GM21528 (cell line): ENCODE data around the gene RTN4RL2.

Source experiments
- ATAC-seq: cut with Tn5 transposase; IDR thresholded peaks from one replicate; pipeline ENCODE4 v1.9.1; 2021; ENCODE audit warnings: mild to moderate bottlenecking, moderate library complexity; ENCODE audit not compliant: unreplicated experiment, low FRiP score

Gene RTN4RL2

GRCh38 chr11:57461841-57462489 is 1.6 kb downstream of the RTN4RL2 start:
- ATAC-seq, result no peak

GRCh38 chr11:57462597-57462996 is 2.3 kb downstream of the RTN4RL2 start:
- no peak for ATAC-seq

DNA sequence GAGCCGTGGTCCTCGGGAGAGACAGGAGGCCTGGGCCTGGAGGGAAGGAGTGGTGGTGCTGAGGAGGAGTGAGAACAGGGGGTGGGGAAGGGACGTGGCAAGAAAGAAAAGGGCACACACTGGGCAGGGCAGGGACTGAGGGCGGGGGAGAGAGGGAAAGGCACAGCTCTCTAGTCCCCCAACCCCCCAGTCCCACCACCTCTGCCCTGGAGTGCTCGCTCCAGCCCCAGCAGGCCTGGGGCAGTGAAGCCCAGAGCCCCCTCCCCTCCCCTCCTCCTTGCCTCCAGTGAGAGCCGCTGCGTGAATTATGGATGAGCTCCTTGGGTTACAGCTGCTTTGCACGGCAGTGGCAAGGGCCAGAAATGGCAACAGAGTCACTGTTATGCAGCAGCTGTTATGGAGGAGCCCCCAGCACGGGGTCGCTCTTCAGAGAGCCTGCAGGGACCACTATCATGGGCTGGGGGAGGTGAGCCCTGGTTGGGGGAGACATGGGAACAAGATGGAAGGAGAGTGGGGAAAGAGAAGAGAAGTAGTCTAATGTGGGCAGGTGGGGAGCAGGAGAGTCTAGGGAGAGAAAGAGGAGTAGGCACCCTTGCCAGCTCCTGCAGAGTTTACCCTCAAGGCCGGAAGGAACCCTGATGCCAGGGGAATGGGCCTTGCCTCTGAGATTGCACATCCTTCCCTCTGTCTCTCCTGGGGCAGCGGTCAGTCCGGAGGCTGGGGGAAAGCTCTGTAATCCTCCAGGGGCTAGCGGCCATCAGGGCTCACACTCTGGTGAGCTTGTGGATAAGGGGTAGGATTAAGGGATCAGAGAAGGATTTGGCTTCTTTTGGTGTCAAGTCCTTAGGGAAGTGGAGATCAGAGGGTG is 3.6 kb downstream of the RTN4RL2 start:
- no peak for ATAC-seq

DNA sequence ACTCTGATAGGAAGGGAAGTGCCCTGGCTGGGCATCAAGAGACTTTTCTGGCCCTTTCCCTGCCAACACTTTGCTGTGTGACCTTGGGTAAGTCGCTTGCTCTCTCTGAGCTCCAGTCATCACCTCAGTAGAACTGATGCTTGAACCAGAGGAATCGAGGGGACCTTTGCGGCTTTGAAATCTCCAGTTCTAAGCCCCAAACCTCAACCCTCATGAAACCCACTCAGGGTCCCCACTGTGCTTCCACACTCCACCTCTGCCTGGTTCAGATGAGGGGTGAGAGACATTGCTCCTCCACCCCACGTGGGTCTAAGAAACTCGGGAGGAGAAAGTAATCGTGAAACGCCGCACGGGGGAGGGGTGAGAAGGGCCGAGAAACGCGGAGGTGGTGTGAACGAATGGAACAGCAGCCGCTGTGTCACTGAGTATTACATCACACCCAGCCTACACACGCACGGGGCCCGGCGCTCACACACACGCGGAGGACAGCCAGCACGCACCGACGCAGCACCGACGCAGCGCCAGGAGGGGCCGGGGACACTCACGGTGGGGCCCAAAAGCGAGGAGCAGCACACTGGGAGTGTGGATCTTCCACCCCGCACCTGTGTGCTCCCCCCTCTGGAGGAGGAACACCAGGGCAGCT is 4.3 kb downstream of the RTN4RL2 start:
- ATAC-seq, result no peak

DNA sequence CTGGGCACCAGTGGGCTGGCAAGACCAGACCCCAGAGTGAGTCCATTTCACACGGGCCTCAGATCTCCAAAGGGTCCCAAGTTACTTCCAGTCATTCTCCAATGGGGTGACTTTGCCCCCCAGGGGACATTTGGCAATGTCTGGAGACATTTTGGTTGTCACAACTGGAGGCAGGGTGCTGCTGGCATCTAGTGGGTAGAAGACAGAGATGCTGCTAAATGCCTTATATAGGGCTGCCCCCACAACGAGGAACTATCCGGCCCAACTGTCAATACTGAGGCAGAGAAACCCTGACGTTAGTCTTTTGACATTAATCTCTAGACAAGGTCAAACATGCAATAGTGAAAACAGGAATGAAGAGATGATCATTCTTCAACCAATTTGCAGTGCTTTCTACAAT is 6.4 kb downstream of the RTN4RL2 start:
- no peak for ATAC-seq

DNA sequence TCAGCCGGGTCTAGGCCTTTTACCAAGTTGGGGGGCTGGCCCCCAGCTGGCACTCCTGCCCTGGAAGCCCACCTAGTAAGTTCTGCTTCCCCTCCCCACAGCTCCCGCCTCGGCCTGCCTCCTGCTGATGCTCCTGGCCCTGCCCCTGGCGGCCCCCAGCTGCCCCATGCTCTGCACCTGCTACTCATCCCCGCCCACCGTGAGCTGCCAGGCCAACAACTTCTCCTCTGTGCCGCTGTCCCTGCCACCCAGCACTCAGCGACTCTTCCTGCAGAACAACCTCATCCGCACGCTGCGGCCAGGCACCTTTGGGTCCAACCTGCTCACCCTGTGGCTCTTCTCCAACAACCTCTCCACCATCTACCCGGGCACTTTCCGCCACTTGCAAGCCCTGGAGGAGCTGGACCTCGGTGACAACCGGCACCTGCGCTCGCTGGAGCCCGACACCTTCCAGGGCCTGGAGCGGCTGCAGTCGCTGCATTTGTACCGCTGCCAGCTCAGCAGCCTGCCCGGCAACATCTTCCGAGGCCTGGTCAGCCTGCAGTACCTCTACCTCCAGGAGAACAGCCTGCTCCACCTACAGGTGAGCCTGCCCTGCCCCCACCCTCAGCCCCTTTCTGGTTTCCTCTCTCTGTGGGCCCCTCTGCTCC is 7.3 kb downstream of the RTN4RL2 start:
- no peak for ATAC-seq

DNA sequence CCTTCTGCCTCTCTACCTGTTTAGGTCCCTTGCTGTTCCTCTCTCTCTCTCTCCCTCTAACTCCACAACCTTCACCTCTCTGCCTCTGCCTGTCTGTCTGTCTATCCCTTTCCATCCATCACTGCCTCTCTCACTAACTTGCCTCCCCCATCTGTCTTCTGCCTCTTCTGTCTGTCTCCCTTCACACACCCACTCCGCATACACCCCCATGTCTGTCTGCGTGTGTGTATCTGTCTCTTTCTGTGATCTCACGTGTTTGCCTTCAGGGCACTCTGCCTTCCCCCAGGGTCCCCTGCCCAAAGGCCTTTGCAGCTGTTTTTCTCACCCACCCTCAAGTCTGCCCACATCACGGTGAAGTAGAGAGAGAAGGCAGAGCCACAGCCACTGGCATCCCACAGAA is 7.9 kb downstream of the RTN4RL2 start:
- no peak for ATAC-seq

GRCh38 chr11:57469268-57469667 is 8.9 kb downstream of the RTN4RL2 start:
- no peak for ATAC-seq

- ATAC-seq, result no peak
These were observed 11.2 kb downstream of the RTN4RL2 start for GRCh38 chr11:57471496-57471895.

GRCh38 chr11:57473285-57473841 is 13.0 kb downstream of the RTN4RL2 start:
- no peak for ATAC-seq

DNA sequence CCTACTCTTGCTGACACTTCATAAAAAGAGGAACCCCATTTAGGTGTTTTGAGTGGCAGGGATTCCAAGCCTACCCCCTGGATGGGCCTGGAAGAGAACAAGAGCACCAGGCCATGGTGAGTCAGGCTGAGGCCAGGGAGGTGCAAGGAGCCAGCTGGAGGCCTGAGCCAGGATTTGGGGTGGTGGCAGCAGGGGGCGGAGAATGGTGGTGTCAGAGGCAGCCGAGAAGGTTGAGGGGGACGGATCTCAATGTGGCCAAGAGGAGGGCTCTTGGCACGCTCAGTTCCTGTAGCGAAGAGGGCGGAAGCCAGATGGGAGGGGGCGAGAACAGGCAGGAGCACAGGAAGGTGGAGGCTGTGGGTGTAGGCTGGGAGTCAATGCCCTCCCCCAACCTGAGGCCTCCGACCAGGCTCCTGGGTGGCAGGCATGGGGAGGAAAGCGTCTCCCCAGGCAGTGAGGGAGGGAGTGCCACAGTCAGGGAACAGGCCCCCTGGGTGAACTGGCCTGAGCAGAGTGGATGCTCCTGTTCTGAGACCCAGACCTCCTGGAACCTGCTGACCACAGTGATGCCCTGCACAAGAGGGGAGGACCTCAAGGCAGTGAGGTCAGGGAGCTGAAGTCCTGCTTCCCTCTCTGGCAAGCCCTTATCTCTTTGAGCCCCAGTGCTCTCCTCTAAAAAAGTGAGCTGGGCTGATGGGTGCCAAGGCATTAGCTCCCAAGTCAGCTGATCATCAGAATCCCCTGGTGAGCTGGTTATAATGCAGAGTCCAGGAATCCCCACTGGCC is 13.9 kb downstream of the RTN4RL2 start:
- no peak for ATAC-seq

DNA sequence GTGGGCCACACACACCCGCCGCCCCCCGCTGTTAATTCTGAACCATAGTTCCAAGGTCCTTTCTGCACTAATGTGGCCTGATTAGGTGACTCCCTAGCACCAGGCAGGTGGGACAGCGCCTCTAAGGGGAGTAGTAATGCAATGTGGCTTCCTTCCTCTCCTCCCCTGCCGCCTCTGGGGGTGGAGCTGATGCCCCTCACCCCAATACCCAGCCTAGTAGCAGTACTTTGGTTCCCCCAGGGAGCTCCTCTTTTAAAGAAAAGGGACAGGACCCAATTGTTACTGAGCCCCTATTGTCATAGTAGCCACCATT is 14.4 kb downstream of the RTN4RL2 start:
- no peak for ATAC-seq

- ATAC-seq, result no peak
These were observed 14.9 kb downstream of the RTN4RL2 start for GRCh38 chr11:57475191-57475590.

DNA sequence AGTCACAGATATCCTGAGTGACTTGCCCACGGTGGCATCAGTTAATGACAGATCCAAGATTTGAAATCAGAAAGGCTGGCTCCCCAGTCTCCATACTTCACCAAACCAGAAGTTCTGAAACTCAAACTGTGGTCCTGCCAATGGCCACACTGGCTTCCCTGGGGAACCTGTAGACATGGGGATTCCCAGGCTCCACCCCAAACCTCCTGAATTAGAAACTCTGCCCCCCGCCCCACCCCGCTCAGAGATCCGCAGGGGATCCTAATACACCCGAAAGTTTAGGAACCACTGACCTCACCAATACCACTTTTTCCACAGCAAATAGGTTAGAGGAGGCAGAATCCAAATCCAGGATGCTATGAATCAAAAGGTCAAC is 15.3 kb downstream of the RTN4RL2 start:
- peak; percentile 16 for ATAC-seq

GRCh38 chr11:57476047-57476756 is 15.9 kb downstream of the RTN4RL2 start:
- peak; percentile 30 for ATAC-seq

GRCh38 chr11:57476757-57477506 is 16.6 kb downstream of the RTN4RL2 start:
- peak; percentile 50 for ATAC-seq

DNA sequence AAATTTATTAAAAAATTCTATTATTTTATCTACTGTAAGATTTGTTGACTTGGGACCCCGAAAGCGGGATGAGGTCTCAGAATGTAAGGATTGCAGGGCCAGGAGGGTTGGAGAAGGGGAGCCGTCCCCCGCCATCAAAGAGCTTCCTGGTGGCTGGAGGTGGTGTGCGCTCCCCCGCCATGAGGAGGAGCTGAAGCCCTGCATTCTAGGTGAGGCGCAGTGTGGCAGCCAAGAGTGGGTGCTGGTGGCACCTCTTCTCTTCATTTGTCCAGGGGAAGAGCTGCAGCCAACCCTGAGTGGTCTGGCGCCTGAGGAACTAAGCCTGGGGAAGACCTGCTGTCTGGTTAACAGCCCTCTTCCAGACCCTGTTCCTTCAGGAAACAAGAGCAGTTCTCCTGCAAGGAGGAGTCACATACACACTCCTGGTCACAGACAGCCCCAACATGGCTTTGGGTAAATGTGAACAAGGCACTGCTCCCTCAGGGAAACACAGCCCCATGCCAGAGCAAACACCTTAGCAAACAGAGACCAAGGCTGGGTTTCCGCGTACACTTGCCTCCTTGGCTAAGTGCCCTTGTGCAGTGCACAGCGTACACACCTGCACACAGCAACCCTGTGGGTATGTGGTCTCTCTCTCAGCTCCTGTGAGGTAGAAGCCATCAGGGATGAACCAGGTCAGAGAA is 17.3 kb downstream of the RTN4RL2 start:
- no peak for ATAC-seq

GRCh38 chr11:57479021-57479663 is 18.8 kb downstream of the RTN4RL2 start:
- ATAC-seq, result no peak
